ENCODE results near the gene RAB27A.
"Not testable (repeated sequence)": the region's sequence is repeated elsewhere in the genome, so short reads cannot be mapped to it uniquely, and the experiment has no call there.

Gene RAB27A

DNA sequence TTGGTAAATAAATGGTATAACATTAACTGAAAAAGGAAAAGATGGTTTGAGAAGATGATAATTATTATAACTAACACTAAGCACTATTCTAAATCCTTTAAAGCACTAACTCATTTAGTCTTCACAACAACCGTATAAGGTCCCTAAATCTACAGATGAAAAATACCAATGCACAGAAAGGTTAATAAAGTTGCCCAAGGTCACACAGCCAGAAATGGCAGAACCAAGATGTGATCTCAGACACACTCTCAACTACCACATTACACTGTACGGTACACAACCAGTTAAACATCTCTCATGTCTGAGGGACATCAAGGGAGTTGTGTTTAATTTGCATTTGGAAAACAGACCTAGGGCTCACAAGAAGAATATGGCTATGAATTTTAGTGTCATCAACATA, 23.1 kb downstream of the RAB27A start:
- no peaks in the 10 kb centered on the region for H3K4me1 ChIP-seq (ENCODE audit: control insufficient read depth, insufficient read depth, low read length)
- H3K9me3 ChIP-seq (ENCODE audit: control insufficient read depth, insufficient read depth, low read length): no peaks in the 10 kb centered on the region
- no CpG with 5 or more reads among the region's 2 CpGs for WGBS (ENCODE audit: insufficient coverage, insufficient read length)
- no peaks in the 10 kb centered on the region for H3K27me3 ChIP-seq (ENCODE audit: control insufficient read depth, insufficient read depth, low read length)
- no peaks in the 10 kb centered on the region for H3K36me3 ChIP-seq (ENCODE audit: control insufficient read depth, insufficient read depth, low read length)
- H3K27ac ChIP-seq (ENCODE audit: low read length): no peak overlapping the region
- no peak for DNase-seq (ENCODE audit: low read depth, low spot score)
- H3K4me3 ChIP-seq (ENCODE audit: low read length): no peak overlapping the region

DNA sequence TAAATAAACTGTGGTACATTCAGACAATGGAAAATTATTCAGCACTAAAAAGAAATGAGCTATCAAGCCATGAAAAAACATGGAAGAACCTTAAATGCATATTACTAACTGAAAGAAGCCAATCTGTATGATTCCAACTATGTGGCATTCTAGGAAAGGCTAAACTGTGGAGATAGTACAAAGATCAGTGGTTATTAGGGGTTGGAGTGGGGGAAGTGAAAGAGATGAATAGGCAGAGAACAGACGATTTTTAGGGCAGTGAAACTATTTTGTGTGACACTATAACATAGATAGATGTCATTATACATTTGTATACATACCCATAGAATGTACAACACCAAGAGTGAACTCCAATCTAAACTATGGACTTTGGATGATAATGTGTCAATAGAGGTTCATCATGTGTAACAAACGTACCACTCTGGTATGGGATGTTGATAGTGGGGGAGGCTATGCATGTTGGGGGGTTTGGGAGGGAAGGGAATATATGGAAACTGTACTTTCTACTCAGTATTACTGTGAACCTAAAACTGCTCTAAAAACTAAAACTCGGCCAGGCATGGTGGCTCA, 29.0 kb downstream of the RAB27A start:
- Histone ChIP-seq H3K4me1 (ENCODE audit: control insufficient read depth, insufficient read depth, low read length) (no peaks in the 10 kb centered on the region), H3K9me3 (ENCODE audit: control insufficient read depth, insufficient read depth, low read length) (no peaks in the 10 kb centered on the region), H3K27me3 (ENCODE audit: control insufficient read depth, insufficient read depth, low read length) (no peaks in the 10 kb centered on the region), H3K4me3 (ENCODE audit: low read length) (no peak overlapping the region), H3K27ac (ENCODE audit: low read length) (no peak overlapping the region), H3K36me3 (ENCODE audit: control insufficient read depth, insufficient read depth, low read length) (no peaks in the 10 kb centered on the region)
- WGBS (ENCODE audit: insufficient coverage, insufficient read length): no CpG with 5 or more reads among the region's 3 CpGs
- no peak for DNase-seq (ENCODE audit: low read depth, low spot score)

DNA sequence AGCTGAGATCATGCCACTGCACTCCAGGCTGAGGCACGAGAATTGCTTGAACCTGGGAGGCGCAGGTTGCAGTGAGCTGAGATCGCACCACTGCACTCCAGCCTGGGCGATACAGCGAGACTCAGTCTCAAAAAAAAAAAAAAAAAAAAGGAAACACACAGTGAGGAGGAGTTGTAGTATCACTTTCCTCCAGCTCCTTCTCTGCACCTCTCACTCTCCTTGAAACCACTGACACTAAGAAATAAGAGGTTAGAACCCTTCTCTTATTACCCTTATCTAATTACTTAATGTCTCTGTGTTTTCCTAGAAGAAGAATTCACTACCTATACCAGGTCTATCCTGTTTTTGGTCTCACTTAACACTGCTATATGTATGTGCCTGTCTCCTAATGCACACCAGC, 31.7 kb downstream of the RAB27A start:
- Histone ChIP-seq H3K27me3 (ENCODE audit: control insufficient read depth, insufficient read depth, low read length) (no peaks in the 10 kb centered on the region), H3K4me3 (ENCODE audit: low read length) (no peak overlapping the region), H3K4me1 (ENCODE audit: control insufficient read depth, insufficient read depth, low read length) (no peaks in the 10 kb centered on the region), H3K9me3 (ENCODE audit: control insufficient read depth, insufficient read depth, low read length) (no peaks in the 10 kb centered on the region), H3K27ac (ENCODE audit: low read length) (no peak overlapping the region), H3K36me3 (ENCODE audit: control insufficient read depth, insufficient read depth, low read length) (no peaks in the 10 kb centered on the region)
- no CpG with 5 or more reads among the region's 5 CpGs for WGBS (ENCODE audit: insufficient coverage, insufficient read length)
- no peak for DNase-seq (ENCODE audit: low read depth, low spot score)

DNA sequence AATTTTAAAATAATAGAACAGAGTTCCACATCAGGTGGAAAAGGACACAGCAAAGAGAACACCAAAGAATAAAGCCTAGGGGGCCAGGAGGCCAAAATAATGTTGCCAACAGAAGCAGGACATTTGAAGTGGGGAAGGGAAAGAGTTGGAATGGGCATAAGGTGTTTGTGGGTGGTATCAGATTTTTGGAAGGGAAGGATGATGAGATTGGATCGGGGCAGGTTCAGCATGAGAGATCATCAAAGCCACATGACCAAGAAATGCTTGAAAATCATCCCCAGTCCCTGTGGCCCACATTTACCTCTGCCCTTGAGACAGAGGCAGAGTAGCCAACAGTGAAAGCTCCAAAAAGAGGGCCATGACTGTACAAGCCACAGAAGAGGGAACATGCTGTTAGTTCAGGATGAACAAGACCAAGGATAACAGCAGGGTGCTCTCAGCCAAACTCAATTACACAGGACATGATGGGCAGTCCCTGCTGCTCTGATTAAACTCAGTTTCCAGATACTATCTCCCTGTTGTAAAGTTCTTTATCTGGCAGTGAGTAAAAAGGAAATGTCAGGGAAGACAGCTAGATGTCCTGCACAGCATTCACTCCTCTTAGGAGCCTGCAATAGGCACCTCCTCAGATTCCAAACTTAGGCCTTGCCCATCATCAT, 32.5 kb downstream of the RAB27A start:
- WGBS (ENCODE audit: insufficient coverage, insufficient read length): no CpG with 5 or more reads among the region's 1 CpG
- no peaks in the 10 kb centered on the region for H3K9me3 ChIP-seq (ENCODE audit: control insufficient read depth, insufficient read depth, low read length)
- no peak overlapping the region for H3K27ac ChIP-seq (ENCODE audit: low read length)
- H3K4me3 ChIP-seq (ENCODE audit: low read length): no peak overlapping the region
- H3K36me3 ChIP-seq (ENCODE audit: control insufficient read depth, insufficient read depth, low read length): no peaks in the 10 kb centered on the region
- no peaks in the 10 kb centered on the region for H3K4me1 ChIP-seq (ENCODE audit: control insufficient read depth, insufficient read depth, low read length)
- H3K27me3 ChIP-seq (ENCODE audit: control insufficient read depth, insufficient read depth, low read length): no peaks in the 10 kb centered on the region
- DNase-seq (ENCODE audit: low read depth, low spot score): no peak

GRCh38 chr15:55256281-55257011, 33.2 kb downstream of the RAB27A start:
- H3K27ac ChIP-seq (ENCODE audit: low read length): no peak overlapping the region
- H3K27me3 ChIP-seq (ENCODE audit: control insufficient read depth, insufficient read depth, low read length): no peaks in the 10 kb centered on the region
- H3K4me3 ChIP-seq (ENCODE audit: low read length): no peak overlapping the region
- H3K4me1 ChIP-seq (ENCODE audit: control insufficient read depth, insufficient read depth, low read length): no peaks in the 10 kb centered on the region
- H3K36me3 ChIP-seq (ENCODE audit: control insufficient read depth, insufficient read depth, low read length): no peaks in the 10 kb centered on the region
- no CpG with 5 or more reads among the region's 4 CpGs for WGBS (ENCODE audit: insufficient coverage, insufficient read length)
- H3K9me3 ChIP-seq (ENCODE audit: control insufficient read depth, insufficient read depth, low read length): no peaks in the 10 kb centered on the region
- no peak for DNase-seq (ENCODE audit: low read depth, low spot score)

DNA sequence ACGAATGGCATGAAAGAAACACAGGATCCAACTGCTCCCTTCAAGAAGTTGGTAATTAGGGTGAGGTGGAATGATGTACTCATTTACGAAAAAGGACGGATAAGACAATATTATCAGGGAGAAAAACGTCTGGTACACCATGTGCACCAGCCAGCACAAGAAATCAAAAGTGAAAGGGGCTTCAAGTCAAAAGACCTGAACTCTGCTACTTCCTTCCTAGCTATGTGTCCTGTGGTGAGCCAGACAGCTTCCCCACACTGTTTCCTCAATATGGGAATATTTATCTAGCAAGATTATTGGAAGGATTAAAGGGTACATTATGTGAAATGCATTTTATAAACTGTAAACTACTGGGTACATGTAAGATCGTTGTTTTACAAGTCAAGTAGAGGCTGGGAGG, 33.9 kb downstream of the RAB27A start:
- H3K27ac ChIP-seq (ENCODE audit: low read length): no peak overlapping the region
- H3K4me3 ChIP-seq (ENCODE audit: low read length): no peak overlapping the region
- no CpG with 5 or more reads among the region's 5 CpGs for WGBS (ENCODE audit: insufficient coverage, insufficient read length)
- no peak for DNase-seq (ENCODE audit: low read depth, low spot score)
- H3K36me3 ChIP-seq (ENCODE audit: control insufficient read depth, insufficient read depth, low read length): no peaks in the 10 kb centered on the region
- H3K4me1 ChIP-seq (ENCODE audit: control insufficient read depth, insufficient read depth, low read length): no peaks in the 10 kb centered on the region
- H3K27me3 ChIP-seq (ENCODE audit: control insufficient read depth, insufficient read depth, low read length): no peaks in the 10 kb centered on the region
- H3K9me3 ChIP-seq (ENCODE audit: control insufficient read depth, insufficient read depth, low read length): no peaks in the 10 kb centered on the region

GRCh38 chr15:55254916-55255679, 34.5 kb downstream of the RAB27A start:
- Histone ChIP-seq H3K27ac (ENCODE audit: low read length) (no peak overlapping the region), H3K27me3 (ENCODE audit: control insufficient read depth, insufficient read depth, low read length) (no peaks in the 10 kb centered on the region), H3K4me1 (ENCODE audit: control insufficient read depth, insufficient read depth, low read length) (no peaks in the 10 kb centered on the region), H3K4me3 (ENCODE audit: low read length) (no peak overlapping the region), H3K9me3 (ENCODE audit: control insufficient read depth, insufficient read depth, low read length) (no peaks in the 10 kb centered on the region), H3K36me3 (ENCODE audit: control insufficient read depth, insufficient read depth, low read length) (no peaks in the 10 kb centered on the region)
- WGBS (ENCODE audit: insufficient coverage, insufficient read length): no CpG with 5 or more reads among the region's 4 CpGs
- no peak for DNase-seq (ENCODE audit: low read depth, low spot score)

GRCh38 chr15:55253580-55253979, 36.0 kb downstream of the RAB27A start:
- Histone ChIP-seq H3K9me3 (ENCODE audit: control insufficient read depth, insufficient read depth, low read length) (no peaks in the 10 kb centered on the region), H3K4me1 (ENCODE audit: control insufficient read depth, insufficient read depth, low read length) (no peaks in the 10 kb centered on the region)
- DNase-seq (ENCODE audit: low read depth, low spot score): no peak

DNA sequence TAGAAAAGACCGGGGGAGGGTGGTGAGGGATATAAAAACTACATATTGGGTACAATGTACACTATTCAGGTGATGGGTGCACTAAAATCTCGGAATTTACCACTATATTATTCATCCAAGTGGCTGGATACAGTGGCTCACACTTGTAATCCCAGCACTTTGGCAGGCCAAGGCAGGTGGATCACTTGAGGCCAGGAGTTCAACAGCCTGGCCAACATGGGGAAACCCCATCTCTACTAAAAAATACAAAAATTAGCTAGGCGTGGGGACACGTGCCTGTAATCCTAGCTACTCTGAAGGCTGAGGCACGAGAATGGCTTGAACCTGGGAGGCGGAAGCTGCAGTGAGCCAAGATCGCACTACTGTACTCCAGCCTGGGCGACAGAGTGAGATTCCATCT, 37.4 kb downstream of the RAB27A start:
- WGBS (ENCODE audit: insufficient coverage, insufficient read length): no CpG with 5 or more reads among the region's 8 CpGs
- DNase-seq (ENCODE audit: low read depth, low spot score); H3K27me3 ChIP-seq (ENCODE audit: control insufficient read depth, insufficient read depth, low read length); H3K9me3 ChIP-seq (ENCODE audit: control insufficient read depth, insufficient read depth, low read length); H3K4me3 ChIP-seq (ENCODE audit: low read length); H3K27ac ChIP-seq (ENCODE audit: low read length); H3K4me1 ChIP-seq (ENCODE audit: control insufficient read depth, insufficient read depth, low read length); H3K36me3 ChIP-seq (ENCODE audit: control insufficient read depth, insufficient read depth, low read length): not testable (repeated sequence)

More at GRCh38 chr15:55253580-55253979, 36.0 kb downstream of the RAB27A start:
- no peaks in the 10 kb centered on the region for H3K36me3 ChIP-seq (ENCODE audit: control insufficient read depth, insufficient read depth, low read length)
- H3K4me3 ChIP-seq (ENCODE audit: low read length): no peak overlapping the region
- H3K27me3 ChIP-seq (ENCODE audit: control insufficient read depth, insufficient read depth, low read length): no peaks in the 10 kb centered on the region
- no peak overlapping the region for H3K27ac ChIP-seq (ENCODE audit: low read length)
- WGBS (ENCODE audit: insufficient coverage, insufficient read length): no CpG with 5 or more reads among the region's 3 CpGs

DNA sequence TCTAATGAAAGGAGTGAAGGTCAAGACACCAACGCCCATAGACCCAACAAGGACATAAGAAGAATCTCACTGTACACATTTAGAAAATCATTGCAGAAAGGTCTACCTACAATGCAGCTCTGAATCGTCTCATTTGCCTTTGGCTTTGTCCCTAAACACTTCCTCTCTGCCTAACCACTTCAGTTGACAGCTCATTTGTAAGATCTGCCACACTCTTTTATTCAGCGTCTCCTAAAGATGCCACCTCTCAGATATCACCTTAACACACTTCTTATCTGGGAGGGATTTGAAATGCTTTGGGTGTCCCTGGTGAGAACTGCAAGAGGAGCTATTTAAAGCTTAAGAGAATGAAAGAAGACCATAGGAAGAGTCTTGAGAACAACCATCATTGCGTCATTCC, 38.7 kb downstream of the RAB27A start:
- no peaks in the 10 kb centered on the region for H3K4me1 ChIP-seq (ENCODE audit: control insufficient read depth, insufficient read depth, low read length)
- H3K9me3 ChIP-seq (ENCODE audit: control insufficient read depth, insufficient read depth, low read length): no peaks in the 10 kb centered on the region
- DNase-seq (ENCODE audit: low read depth, low spot score): no peak
- H3K27me3 ChIP-seq (ENCODE audit: control insufficient read depth, insufficient read depth, low read length): no peaks in the 10 kb centered on the region
- WGBS (ENCODE audit: insufficient coverage, insufficient read length): no CpG with 5 or more reads among the region's 4 CpGs
- H3K36me3 ChIP-seq (ENCODE audit: control insufficient read depth, insufficient read depth, low read length): no peaks in the 10 kb centered on the region
- no peak overlapping the region for H3K27ac ChIP-seq (ENCODE audit: low read length)
- H3K4me3 ChIP-seq (ENCODE audit: low read length): no peak overlapping the region
